ENCODE measurements around the gene MEOX1. TPM values are rescaled to one million over a fixed set of nuclear protein-coding genes. Genes with fewer than 3 reads are reported as not detected.

MEOX1 gene
- total and polyA plus RNA-seq, 8 donors = 1.2 to 5.1 (median 2.6) TPM; not detected in 3

DNA sequence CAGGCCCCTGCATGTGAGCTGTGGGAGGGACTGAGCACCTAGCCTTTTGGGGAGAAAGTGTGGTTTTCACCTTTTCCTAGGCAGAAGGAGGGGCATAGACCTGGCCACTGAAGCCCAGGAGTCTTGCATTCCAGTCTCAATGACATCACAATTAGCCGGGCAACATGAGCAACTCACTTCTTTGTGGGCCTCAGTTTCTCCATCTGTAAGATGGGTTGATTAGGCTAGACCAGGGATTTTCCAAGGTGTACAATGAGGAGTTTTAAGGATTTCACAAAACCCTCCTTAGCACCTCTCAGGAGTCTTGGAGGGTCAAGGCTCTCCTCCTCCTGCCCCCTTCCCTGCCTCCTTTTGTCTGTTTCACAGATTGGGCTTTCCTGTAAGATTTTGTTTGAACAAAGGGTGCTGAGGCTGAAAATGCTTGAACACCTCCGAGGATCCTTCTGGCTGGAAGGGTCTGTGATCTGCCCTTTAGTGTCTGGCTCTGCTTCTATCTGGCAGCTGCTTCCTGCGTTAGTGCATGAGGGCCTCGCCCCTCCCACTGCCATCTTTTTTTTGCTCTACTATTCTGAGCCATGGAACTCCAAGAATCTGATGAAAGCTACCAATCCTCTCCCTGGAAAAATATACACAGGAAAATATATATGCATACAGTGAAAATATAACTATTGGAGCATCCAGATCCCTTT lies 63.2 kb downstream of the MEOX1 start:
- Histone ChIP-seq H3K4me3 (no peak overlapping the region), H3K36me3 (no peaks in the 10 kb centered on the region), H3K27ac (no peak overlapping the region), H3K4me1 (peaks cover 0 to 13% (median 0%) of the 10 kb centered on the region in 4 donors), H3K27me3 (no peaks in the 10 kb centered on the region), H3K9me3 (no peaks in the 10 kb centered on the region)
- intact Hi-C loops (cut with DNase I; ENCODE audit: low total_unique reads) = no loop called here
- no peak for DNase-seq
- no peak for TF ChIP-seq POLR2AphosphoS5 (IDR thresholded peaks at IDR 0.05)
- TF ChIP-seq, protein P1, sequence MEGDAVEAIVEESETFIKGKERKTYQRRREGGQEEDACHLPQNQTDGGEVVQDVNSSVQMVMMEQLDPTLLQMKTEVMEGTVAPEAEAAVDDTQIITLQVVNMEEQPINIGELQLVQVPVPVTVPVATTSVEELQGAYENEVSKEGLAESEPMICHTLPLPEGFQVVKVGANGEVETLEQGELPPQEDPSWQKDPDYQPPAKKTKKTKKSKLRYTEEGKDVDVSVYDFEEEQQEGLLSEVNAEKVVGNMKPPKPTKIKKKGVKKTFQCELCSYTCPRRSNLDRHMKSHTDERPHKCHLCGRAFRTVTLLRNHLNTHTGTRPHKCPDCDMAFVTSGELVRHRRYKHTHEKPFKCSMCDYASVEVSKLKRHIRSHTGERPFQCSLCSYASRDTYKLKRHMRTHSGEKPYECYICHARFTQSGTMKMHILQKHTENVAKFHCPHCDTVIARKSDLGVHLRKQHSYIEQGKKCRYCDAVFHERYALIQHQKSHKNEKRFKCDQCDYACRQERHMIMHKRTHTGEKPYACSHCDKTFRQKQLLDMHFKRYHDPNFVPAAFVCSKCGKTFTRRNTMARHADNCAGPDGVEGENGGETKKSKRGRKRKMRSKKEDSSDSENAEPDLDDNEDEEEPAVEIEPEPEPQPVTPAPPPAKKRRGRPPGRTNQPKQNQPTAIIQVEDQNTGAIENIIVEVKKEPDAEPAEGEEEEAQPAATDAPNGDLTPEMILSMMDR (IDR thresholded peaks at IDR 0.05) = no peak
- TF ChIP-seq EP300 (IDR thresholded peaks at IDR 0.05) = no peak
- no peak for TF ChIP-seq POLR2A (IDR thresholded peaks at IDR 0.05)
- WGBS, 5 donors = 53 to 78% (median 75%) methylated on average over 4 of the region's 4 CpGs

DNA sequence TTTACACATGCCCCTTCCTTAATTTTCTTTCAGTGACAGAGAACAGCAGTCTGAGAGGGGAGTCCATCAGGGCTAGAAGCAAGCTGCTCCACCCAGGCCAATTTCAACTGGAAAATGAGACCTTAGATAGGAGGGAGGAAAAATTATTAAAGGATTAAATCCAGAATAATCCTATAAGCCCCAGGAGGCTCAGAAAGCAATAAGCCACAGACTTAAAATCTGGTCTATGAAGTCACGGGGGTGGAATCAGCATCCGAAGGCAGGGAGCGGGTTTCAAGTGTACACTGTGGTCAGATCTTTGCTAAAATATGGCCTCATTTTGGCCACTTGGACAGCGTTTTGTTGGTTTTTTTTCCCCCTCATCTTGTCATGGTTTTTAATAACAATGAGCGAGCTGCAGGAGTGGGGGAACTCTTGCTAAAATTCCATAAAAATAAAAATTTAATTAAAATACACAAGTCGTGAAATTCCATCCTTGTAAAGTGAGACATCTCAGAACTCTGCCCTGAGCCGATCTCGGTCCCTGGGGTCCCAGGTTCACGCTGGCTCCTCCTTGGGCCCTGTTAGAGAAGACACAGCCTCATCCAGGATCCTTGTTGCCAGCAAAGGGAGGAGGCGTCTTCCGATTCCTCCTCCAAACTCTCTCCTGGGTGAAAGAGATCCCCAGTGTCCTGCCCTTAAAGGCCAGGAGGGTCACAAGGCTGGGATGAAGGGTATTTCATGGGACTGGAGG lies 63.9 kb downstream of the MEOX1 start:
- H3K36me3 ChIP-seq = no peaks in the 10 kb centered on the region
- 83 to 93% (median 90%) methylated on average over 11 of the region's 11 CpGs for WGBS, 5 donors
- H3K27ac ChIP-seq = no peak overlapping the region
- no peak for DNase-seq
- intact Hi-C loops (cut with DNase I; ENCODE audit: low total_unique reads) = no loop called here
- TF ChIP-seq POLR2A (IDR thresholded peaks at IDR 0.05) (no peak), EP300 (IDR thresholded peaks at IDR 0.05) (no peak), POLR2AphosphoS5 (IDR thresholded peaks at IDR 0.05) (no peak)
- TF ChIP-seq, protein P1 (IDR thresholded peaks at IDR 0.05) = no peak
- H3K4me1 ChIP-seq = peaks cover 0 to 13% (median 0%) of the 10 kb centered on the region in 4 donors
- H3K27me3 ChIP-seq = no peaks in the 10 kb centered on the region
- no peaks in the 10 kb centered on the region for H3K9me3 ChIP-seq
- no peak overlapping the region for H3K4me3 ChIP-seq

DNA sequence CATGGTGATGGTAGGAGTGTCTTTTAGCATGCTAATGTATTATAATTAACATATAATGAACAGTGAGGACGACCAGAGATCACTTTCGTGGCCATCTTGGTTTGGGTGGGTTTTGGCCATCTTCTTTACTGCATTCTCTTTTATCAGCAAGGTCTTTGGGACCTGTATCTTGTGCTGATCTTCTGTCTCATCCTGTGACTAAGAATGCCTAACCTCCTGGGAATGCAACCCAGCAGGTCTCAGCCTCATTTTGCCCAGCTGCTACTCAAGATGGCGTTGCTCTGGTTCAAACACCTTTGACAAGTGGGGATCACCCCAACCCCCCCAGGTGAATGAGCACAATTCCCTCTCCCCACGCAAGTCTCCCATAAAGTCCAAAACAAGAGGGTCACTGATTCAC lies 66.3 kb downstream of the MEOX1 start:
- intact Hi-C loops (cut with DNase I; ENCODE audit: low total_unique reads) = no loop called here
- H3K27ac ChIP-seq = no peak overlapping the region
- H3K36me3 ChIP-seq = no peaks in the 10 kb centered on the region
- H3K9me3 ChIP-seq = no peaks in the 10 kb centered on the region
- no peak for DNase-seq
- no peaks in the 10 kb centered on the region for H3K27me3 ChIP-seq
- TF ChIP-seq POLR2A (IDR thresholded peaks at IDR 0.05) (no peak), POLR2AphosphoS5 (IDR thresholded peaks at IDR 0.05) (no peak), EP300 (IDR thresholded peaks at IDR 0.05) (no peak)
- TF ChIP-seq, protein P1 (IDR thresholded peaks at IDR 0.05) = no peak
- peaks cover 3 to 14% (median 10%) of the 10 kb centered on the region in 4 donors for H3K4me1 ChIP-seq
- 65 to 93% (median 66%) methylated on average over 4 of the region's 4 CpGs for WGBS, 5 donors
- no peak overlapping the region for H3K4me3 ChIP-seq

DNA sequence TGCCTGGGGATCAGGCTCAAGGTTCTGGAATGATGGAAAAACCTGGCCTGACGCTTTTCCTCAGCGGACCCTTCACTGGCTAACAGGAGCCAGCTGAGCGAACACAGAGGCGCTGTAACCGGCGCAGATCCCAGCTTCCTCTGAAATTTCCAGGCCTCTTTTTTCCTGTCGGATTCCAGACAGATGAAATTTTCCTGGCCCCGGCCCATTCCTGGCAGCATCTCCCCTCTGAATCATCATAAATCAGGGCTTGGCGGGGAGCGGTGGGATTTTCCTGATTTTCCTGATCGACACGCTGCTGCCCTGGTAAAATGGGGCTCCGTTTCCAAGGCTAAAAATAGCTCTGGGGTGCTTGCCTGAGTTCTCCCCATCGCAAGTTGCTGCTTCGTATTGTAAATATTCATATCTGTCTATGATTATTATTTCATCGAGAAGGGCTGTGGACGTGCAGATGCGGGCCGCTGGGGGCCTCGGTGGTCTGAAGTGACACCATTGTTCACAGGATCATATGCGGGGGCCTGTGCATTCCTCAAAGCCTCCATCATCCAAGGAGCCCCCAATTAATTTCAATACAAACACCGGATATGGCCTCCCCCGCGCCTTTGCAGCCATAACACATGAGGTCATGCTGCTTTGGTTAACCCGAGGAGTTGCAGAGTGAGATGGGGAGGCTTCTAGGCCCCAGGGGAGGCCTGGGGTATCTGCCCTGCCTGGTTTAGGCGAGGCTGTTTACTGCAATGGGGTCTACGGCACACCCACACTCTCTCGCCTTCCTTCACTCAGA lies 69.8 kb downstream of the MEOX1 start:
- 43 to 66% (median 58%) methylated on average over 27 to 28 of the region's 28 CpGs for WGBS, 5 donors
- Histone ChIP-seq H3K9me3 (no peaks in the 10 kb centered on the region), H3K27me3 (no peaks in the 10 kb centered on the region), H3K36me3 (no peaks in the 10 kb centered on the region), H3K4me3 (no peak overlapping the region), H3K27ac (peak overlapping the region; percentile 52 to 85 (median 75)), H3K4me1 (peaks cover 3 to 14% (median 10%) of the 10 kb centered on the region in 4 donors)
- TF ChIP-seq EP300 (IDR thresholded peaks at IDR 0.05) = no peak
- TF ChIP-seq POLR2A (IDR thresholded peaks at IDR 0.05) = no peak
- TF ChIP-seq, protein P1 (IDR thresholded peaks at IDR 0.05) = no peak
- TF ChIP-seq POLR2AphosphoS5 (IDR thresholded peaks at IDR 0.05) = peak in 1 of 3 donors; percentile 39
- DNase-seq = peak; percentile 31 to 91
- intact Hi-C loops (cut with DNase I; ENCODE audit: low total_unique reads) = no loop called here

Data from stomach (tissue), 9 donors.